ENCODE data around the gene ZNF683. TPM values are rescaled to one million over a fixed set of nuclear protein-coding genes. Genes with fewer than 3 reads are reported as not detected.

ZNF683 gene
- total RNA-seq, 3 donors from 2014 or later, result 0.48 to 0.59 TPM; not detected in 1

DNA sequence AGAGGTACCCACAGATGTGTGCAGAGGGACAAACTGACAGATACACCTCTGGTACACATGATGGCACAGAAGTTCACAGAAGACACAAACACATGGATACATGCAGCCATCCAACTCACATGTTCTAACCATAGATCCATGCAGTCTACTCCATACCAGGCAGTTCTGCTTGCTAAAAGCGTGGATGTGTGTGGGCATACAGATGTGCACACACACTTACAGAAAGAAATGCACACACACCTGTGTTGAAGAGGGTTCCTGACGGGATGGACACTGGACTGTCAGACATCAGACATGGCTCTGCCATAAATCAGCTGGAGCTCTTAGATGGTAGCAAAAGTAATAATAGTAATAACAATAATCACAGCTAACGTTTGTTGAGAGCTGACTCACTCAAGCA, 48.0 kb downstream of the ZNF683 start:
- no peak overlapping the region for H3K27ac ChIP-seq
- TF ChIP-seq CTCF (IDR thresholded peaks at IDR 0.05) (no peak), POLR2AphosphoS5 (IDR thresholded peaks at IDR 0.05) (no peak), POLR2A (IDR thresholded peaks at IDR 0.05) (no peak)
- no peak for DNase-seq (ENCODE audit: low spot score in 2 of 2)
- H3K9me3 ChIP-seq, result no peaks in the 10 kb centered on the region
- no peak overlapping the region for H3K4me3 ChIP-seq
- no peaks in the 10 kb centered on the region for H3K36me3 ChIP-seq
- H3K27me3 ChIP-seq, result no peaks in the 10 kb centered on the region
- H3K4me1 ChIP-seq, result peaks cover 0 to 4% of the 10 kb centered on the region in 2 donors
- intact Hi-C loops (cut with DNase I; ENCODE audit: low total_unique reads), result loop anchor here (5.0 kb wide), 1 partner anchor 47 kb away; no protein-coding TSS in a partner anchor

- Histone ChIP-seq H3K27me3 (no peaks in the 10 kb centered on the region), H3K4me1 (peaks cover 0 to 4% of the 10 kb centered on the region in 2 donors), H3K4me3 (no peak overlapping the region), H3K36me3 (no peaks in the 10 kb centered on the region), H3K27ac (no peak overlapping the region), H3K9me3 (no peaks in the 10 kb centered on the region)
- intact Hi-C loops (cut with DNase I; ENCODE audit: low total_unique reads), result loop anchor here (5.0 kb wide), 1 partner anchor 46 kb away; no protein-coding TSS in a partner anchor
- no peak for DNase-seq (ENCODE audit: low spot score in 2 of 2)
- TF ChIP-seq CTCF (IDR thresholded peaks at IDR 0.05) (no peak), POLR2A (IDR thresholded peaks at IDR 0.05) (no peak), POLR2AphosphoS5 (IDR thresholded peaks at IDR 0.05) (no peak)
Observed at GRCh38 chr1:26323382-26323781, 49.2 kb downstream of the ZNF683 start.

GRCh38 chr1:26322042-26322331, 50.6 kb downstream of the ZNF683 start:
- no peak for DNase-seq (ENCODE audit: low spot score in 2 of 2)
- H3K27ac ChIP-seq, result no peak overlapping the region
- H3K4me3 ChIP-seq, result no peak overlapping the region
- H3K36me3 ChIP-seq, result no peaks in the 10 kb centered on the region
- no peaks in the 10 kb centered on the region for H3K9me3 ChIP-seq
- H3K4me1 ChIP-seq, result peaks cover 0 to 4% of the 10 kb centered on the region in 2 donors
- TF ChIP-seq CTCF (IDR thresholded peaks at IDR 0.05) (no peak), POLR2A (IDR thresholded peaks at IDR 0.05) (no peak), POLR2AphosphoS5 (IDR thresholded peaks at IDR 0.05) (no peak)
- intact Hi-C loops (cut with DNase I; ENCODE audit: low total_unique reads), result loop anchor here (5.0 kb wide), 1 partner anchor 45 kb away; no protein-coding TSS in a partner anchor
- no peaks in the 10 kb centered on the region for H3K27me3 ChIP-seq

DNA sequence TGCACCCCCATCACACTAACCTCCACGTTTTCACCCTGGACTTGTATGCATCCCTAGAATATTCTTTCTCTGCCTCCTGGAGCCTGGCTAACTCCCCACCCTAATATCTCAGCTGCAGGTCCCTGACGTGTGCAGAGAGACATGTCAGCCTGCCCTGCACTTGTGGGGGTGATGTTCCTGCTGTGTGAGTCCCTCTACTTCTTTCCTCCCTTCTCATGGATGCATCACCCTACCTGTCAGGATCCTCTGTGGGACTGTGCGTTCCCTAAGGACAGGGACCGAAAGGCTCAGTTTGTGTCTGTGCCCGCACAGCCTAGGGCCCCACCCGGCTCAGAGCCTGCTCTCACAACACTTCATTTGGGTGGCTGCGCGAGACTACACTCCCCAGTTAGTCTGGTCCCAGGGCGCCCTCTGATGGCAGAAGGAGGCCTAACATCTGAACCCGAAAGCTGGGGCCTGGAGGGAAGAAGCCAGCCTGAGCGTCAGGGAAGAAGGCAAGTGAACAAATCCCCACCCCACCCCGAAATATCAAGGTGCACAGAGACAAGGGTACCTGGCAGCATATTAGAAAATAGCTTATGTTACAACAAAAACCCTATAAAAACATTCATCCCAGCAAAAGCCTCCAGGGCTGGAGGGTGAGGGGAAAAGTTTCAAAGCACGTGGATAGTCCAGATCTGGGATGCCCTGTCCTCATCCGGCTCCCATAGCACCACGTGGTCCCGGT, 51.1 kb downstream of the ZNF683 start:
- H3K9me3 ChIP-seq, result no peaks in the 10 kb centered on the region
- intact Hi-C loops (cut with DNase I; ENCODE audit: low total_unique reads), result loop anchor here (5.0 kb wide), 1 partner anchor 44 kb away; no protein-coding TSS in a partner anchor
- no peak overlapping the region for H3K27ac ChIP-seq
- no peaks in the 10 kb centered on the region for H3K27me3 ChIP-seq
- H3K36me3 ChIP-seq, result no peaks in the 10 kb centered on the region
- H3K4me3 ChIP-seq, result no peak overlapping the region
- peak in 1 of 3 donors; percentile 37 for TF ChIP-seq POLR2AphosphoS5 (IDR thresholded peaks at IDR 0.05)
- no peak for TF ChIP-seq POLR2A (IDR thresholded peaks at IDR 0.05)
- peak; percentile 83 to 93 (median 92) for TF ChIP-seq CTCF (IDR thresholded peaks at IDR 0.05)
- DNase-seq (ENCODE audit: low spot score in 2 of 2), result peak; percentile 88 to 89
- H3K4me1 ChIP-seq, result peaks cover 0 to 4% of the 10 kb centered on the region in 2 donors

DNA sequence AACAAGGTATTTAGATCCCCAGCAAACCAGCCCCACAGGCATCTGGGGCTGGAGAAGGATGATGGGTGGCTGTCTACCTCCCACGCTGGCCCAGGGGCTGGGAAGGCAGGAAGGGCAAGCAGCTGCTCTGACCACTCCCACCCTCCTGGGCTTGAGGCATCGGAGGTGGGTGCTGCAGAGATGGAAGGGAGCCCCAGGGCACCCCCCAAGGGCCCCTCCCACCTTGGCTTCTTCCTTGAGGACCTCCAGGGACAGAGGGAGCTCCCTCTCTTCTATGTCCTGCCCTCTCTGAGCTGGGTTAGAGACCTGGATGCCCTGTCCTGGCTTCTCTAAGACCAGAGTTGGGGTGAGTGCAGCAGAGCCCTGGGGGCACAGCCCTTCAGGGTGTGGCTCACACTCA, 51.7 kb downstream of the ZNF683 start:
- Histone ChIP-seq H3K9me3 (no peaks in the 10 kb centered on the region), H3K4me3 (no peak overlapping the region), H3K27me3 (no peaks in the 10 kb centered on the region), H3K27ac (no peak overlapping the region), H3K4me1 (peaks cover 0 to 4% of the 10 kb centered on the region in 2 donors), H3K36me3 (no peaks in the 10 kb centered on the region)
- intact Hi-C loops (cut with DNase I; ENCODE audit: low total_unique reads), result loop anchor here (5.0 kb wide), 1 partner anchor 44 kb away; no protein-coding TSS in a partner anchor
- no peak for DNase-seq (ENCODE audit: low spot score in 2 of 2)
- TF ChIP-seq POLR2AphosphoS5 (IDR thresholded peaks at IDR 0.05) (no peak), POLR2A (IDR thresholded peaks at IDR 0.05) (no peak), CTCF (IDR thresholded peaks at IDR 0.05) (no peak)
